HG03095 (cell line): Measurements from ENCODE around the gene C2orf15.
A peak's percentile ranks its signal among the peaks of the same experiment; 100 is the strongest.
"Not testable (repeated sequence)": the region's sequence is repeated elsewhere in the genome, so short reads cannot be mapped to it uniquely, and the experiment has no call there.

Experiments
- ATAC-seq: cut with Tn5 transposase; IDR thresholded peaks from one replicate; pipeline ENCODE4 v1.9.1; 2021; ENCODE audit warnings: moderate library complexity; ENCODE audit not compliant: unreplicated experiment

C2orf15 gene

GRCh38 chr2:99141110-99142108 lies at the start of gene C2orf15:
C2orf15 (plus strand) TSS chr2:99141707; CDS start chr2:99150559, 8,852 bp downstream.
- ATAC-seq, result peak; percentile 84

- no peak for ATAC-seq
Measured at GRCh38 chr2:99096728-99097127, 44.8 kb upstream of the C2orf15 start.

GRCh38 chr2:99101697-99102096 lies 39.8 kb upstream of the C2orf15 start:
- no peak for ATAC-seq

GRCh38 chr2:99104006-99104405 lies 37.5 kb upstream of the C2orf15 start:
- no peak for ATAC-seq

GRCh38 chr2:99106913-99107312 lies 34.6 kb upstream of the C2orf15 start:
- ATAC-seq, result no peak

- no peak for ATAC-seq
Measured at GRCh38 chr2:99111236-99111635, 30.3 kb upstream of the C2orf15 start.

GRCh38 chr2:99111945-99112344 lies 29.6 kb upstream of the C2orf15 start:
- no peak for ATAC-seq

GRCh38 chr2:99112617-99113016 lies 28.9 kb upstream of the C2orf15 start:
- ATAC-seq, result no peak

- no peak for ATAC-seq
Measured at GRCh38 chr2:99127981-99128380, 13.5 kb upstream of the C2orf15 start.

GRCh38 chr2:99135044-99135556 lies 6.4 kb upstream of the C2orf15 start:
- ATAC-seq, result not testable (repeated sequence)

GRCh38 chr2:99139003-99139402 lies 2.5 kb upstream of the C2orf15 start:
- no peak for ATAC-seq

GRCh38 chr2:99140056-99140859 lies 1.2 kb upstream of the C2orf15 start:
- ATAC-seq, result no peak

- peak; percentile 30 for ATAC-seq
Measured at GRCh38 chr2:99140860-99141109, 722 bp upstream of the C2orf15 start.

- ATAC-seq, result no peak
Measured at GRCh38 chr2:99150706-99151105, 9.2 kb downstream of the C2orf15 start.

- no peak for ATAC-seq
Measured at GRCh38 chr2:99152199-99152895, 10.8 kb downstream of the C2orf15 start.

- ATAC-seq, result no peak
Measured at GRCh38 chr2:99153921-99154604, 12.6 kb downstream of the C2orf15 start.

- ATAC-seq, result peak; percentile 94
Measured at GRCh38 chr2:99154643-99155536, 13.4 kb downstream of the C2orf15 start, which contains the start of the genes LIPT1 and TSGA10. LIPT1 (plus strand) TSS chr2:99154967; CDS start chr2:99161958, 6,991 bp downstream. TSGA10 (minus strand) TSS chr2:99154942; CDS start chr2:99109439, 45,503 bp downstream.

- no peak for ATAC-seq
Measured at GRCh38 chr2:99156891-99157290, 15.4 kb downstream of the C2orf15 start.

GRCh38 chr2:99158599-99158998 lies 17.1 kb downstream of the C2orf15 start:
- no peak for ATAC-seq
